Subcutaneous abdominal adipose tissue (tissue), 5 donors: ENCODE results near the gene FUT4.

ENCODE experiments used
- H3K27ac ChIP-seq: one replicate; pipeline ENCODE4 v1.7.0; 2013; ENCODE audit warnings: low read depth, mild to moderate bottlenecking, inconsistent platforms, low read length, moderate library complexity
- H3K27me3 ChIP-seq, 5 donors: one replicate each; pipeline ENCODE4 v1.7.0; 2013; ENCODE audit warnings: low read length in 5 of 5, inconsistent platforms in 1 of 5; ENCODE audit not compliant: control insufficient read depth in 5 of 5, insufficient read depth in 4 of 5
- H3K36me3 ChIP-seq, 5 donors: one replicate each; pipeline ENCODE4 v1.7.0; 2013; ENCODE audit warnings: low read length in 5 of 5; ENCODE audit not compliant: control insufficient read depth in 5 of 5, insufficient read depth in 5 of 5
- H3K4me1 ChIP-seq, 5 donors: one replicate each; pipeline ENCODE4 v1.7.0; 2013; ENCODE audit warnings: low read length in 5 of 5, mild to moderate bottlenecking in 3 of 5, moderate library complexity in 1 of 5; ENCODE audit not compliant: control insufficient read depth in 5 of 5, insufficient read depth in 5 of 5
- H3K4me3 ChIP-seq, 5 donors: one replicate each; pipeline ENCODE4 v1.7.0; 2013; ENCODE audit warnings: low read length in 5 of 5, low read depth in 1 of 5
- H3K9ac ChIP-seq, 5 donors: one replicate each; pipeline ENCODE4 v1.7.0; 2013; ENCODE audit warnings: low read length in 5 of 5, mild to moderate bottlenecking in 4 of 5, moderate library complexity in 3 of 5
- H3K9me3 ChIP-seq, 5 donors: one replicate each; pipeline ENCODE4 v1.7.0; 2013; ENCODE audit warnings: low read length in 5 of 5; ENCODE audit not compliant: control insufficient read depth in 5 of 5
- donor health status: healthy.
- donor health status: healthy.
- donor health status: healthy.
- donor health status: healthy.
- donor health status: healthy.

Gene FUT4

DNA sequence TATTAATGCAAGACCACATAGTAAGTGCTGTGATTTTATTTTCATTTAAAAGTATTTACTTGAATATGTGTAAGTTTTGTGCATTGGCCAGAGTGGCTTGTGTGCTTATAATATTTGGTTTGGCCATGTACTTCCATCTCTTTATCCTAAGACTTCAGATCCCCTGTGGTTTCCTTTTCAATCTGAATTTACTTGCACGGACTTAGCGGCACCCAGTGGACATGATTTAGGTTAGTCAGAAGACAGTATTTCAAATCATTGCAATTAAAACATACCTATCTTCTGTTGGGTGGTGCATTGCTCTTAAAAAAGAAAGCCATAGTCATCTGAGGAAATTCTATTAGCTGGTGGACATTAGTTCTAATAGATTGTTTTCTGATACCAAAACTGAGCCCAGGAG lies 54.2 kb downstream of the FUT4 start:
- H3K9ac ChIP-seq = no peak overlapping the region
- H3K9me3 ChIP-seq = no peaks in the 10 kb centered on the region
- H3K4me3 ChIP-seq = no peak overlapping the region
- H3K27me3 ChIP-seq = no peaks in the 10 kb centered on the region
- peaks cover 7 to 22% (median 14%) of the 10 kb centered on the region in 5 donors for H3K36me3 ChIP-seq
- no peak overlapping the region for H3K27ac ChIP-seq
- H3K4me1 ChIP-seq = no peaks in the 10 kb centered on the region
